Cardiac fibroblast (primary cell): Measurements from ENCODE around the gene FLT4.

Experiments
- DNase-seq, 2 donors: peaks; one replicate each; pipeline versions ENCODE4 v3.0.0 to v3.0.0-alpha.2; 2010; ENCODE audit warnings: low read depth in 2 of 2
- H3K4me3 ChIP-seq, 2 donors: replicated peaks in 1 of 2; 1 replicate in 1 of 2; 2 replicates in 1 of 2; pipeline ENCODE4 v1.5.1; 2011; ENCODE audit warnings: low read depth in 2 of 2, low read length in 2 of 2, mild to moderate bottlenecking in 2 of 2, moderate library complexity in 1 of 2
- TF ChIP-seq, protein P1 (sequence below): IDR thresholded peaks from one replicate; pipeline ENCODE4 v1.5.1; 2011; ENCODE audit warnings: low read depth, mild to moderate bottlenecking, low read length, inconsistent platforms

The FLT4 gene

DNA sequence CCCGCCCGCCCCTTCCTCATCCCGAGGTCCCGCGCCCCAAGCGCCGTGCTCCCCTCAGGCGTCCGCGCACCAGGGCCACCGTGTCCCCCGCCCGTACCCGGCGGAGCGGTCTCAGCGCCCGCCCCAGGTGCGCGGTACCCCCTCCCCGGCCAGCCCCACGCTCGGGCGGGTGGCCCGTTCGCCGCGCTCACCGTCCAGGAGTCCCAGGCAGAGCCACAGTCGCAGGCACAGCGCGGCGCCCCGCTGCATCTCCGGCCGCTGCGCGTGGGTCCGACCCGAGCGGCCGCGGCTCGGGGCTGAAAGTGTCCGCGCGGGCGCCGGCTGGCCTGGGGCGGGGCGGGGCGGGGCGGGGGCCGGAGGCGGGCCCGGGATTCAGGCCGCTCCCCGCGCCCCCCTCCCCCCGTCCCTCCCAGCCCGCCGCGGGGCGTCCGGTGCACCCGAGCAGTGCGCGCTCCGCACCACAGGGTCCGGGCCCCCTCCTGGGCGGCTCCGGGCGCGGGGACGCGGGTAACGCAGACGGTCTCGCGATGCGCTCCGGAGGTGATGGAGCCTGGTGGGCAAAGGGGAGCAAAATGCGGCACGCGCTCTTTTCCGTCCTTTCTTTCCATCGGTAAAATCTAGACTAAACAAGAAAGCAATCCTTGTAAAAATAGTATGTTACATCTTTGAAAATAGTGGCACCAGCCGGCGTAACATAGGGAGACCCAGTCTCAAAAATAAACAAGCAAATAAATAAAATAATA is at the start of gene FLT4:
Gene FLT4 (minus strand): TSS at position 304 of the 743 bp plus-strand sequence. CDS start 55 bp downstream, at position 249.
- TF ChIP-seq, protein P1, sequence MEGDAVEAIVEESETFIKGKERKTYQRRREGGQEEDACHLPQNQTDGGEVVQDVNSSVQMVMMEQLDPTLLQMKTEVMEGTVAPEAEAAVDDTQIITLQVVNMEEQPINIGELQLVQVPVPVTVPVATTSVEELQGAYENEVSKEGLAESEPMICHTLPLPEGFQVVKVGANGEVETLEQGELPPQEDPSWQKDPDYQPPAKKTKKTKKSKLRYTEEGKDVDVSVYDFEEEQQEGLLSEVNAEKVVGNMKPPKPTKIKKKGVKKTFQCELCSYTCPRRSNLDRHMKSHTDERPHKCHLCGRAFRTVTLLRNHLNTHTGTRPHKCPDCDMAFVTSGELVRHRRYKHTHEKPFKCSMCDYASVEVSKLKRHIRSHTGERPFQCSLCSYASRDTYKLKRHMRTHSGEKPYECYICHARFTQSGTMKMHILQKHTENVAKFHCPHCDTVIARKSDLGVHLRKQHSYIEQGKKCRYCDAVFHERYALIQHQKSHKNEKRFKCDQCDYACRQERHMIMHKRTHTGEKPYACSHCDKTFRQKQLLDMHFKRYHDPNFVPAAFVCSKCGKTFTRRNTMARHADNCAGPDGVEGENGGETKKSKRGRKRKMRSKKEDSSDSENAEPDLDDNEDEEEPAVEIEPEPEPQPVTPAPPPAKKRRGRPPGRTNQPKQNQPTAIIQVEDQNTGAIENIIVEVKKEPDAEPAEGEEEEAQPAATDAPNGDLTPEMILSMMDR, result no peak
- H3K4me3 ChIP-seq, result peak within 1 kb of the TSS; percentile 2 to 30
- no peak for DNase-seq

DNA sequence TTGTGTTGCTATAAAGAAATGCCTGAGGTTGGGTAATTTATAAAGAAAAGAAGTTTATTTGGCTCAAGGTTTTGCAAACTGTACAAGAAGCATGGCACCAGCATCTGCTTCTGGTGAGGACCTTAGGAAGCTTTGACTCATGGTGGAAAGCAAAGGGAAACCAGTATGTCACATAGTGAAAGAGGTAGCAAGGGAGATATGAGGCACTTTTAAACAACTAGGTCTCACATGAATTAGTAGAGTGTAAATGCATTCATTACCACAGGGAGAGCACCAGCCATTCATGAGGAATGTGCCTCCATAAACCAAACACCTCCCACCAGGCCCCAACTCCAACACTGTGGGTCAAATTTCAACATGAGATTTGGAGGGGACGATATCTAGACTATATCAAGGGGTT is 49.6 kb upstream of the FLT4 start:
- no peak for DNase-seq
- TF ChIP-seq, protein P1, result no peak
- H3K4me3 ChIP-seq, result no peak overlapping the region

DNA sequence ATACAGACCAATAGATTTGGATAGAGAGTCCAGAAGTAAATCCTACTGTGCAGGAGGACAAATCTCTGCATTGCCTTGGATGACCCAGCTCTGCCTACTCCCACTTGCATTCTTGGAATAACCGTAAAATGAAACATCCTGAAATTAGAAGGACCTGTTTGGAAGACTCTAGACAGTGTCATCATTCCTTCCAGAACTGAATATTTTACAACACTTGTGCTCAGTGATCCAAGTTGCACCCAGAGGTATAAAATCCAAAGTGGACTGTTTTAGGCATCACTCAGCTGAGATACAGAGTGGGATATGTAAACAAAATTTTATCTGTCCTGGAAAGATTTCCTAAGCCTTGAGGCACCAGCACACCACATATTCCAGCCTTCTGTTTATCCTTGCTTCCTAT is 46.7 kb upstream of the FLT4 start:
- no peak overlapping the region for H3K4me3 ChIP-seq
- TF ChIP-seq, protein P1, result no peak
- no peak for DNase-seq

DNA sequence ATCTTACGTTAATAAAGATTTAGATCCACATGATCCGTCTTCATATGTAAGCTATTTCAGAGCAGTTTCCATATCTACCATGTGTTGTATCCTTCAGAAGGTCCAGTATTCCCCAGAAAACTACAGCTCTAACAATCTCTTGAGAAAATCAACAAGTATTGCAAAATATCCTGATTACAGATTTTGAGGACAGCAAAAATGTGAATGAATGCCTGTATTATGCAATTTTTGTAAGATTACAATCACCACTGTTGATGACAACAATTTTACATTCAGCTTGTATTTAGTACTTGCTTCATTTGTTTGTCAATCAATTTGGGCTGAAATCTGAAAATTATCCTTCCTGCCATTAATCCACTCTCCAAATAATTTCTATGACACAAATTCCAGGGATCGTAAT is 43.0 kb upstream of the FLT4 start:
- TF ChIP-seq, protein P1, result no peak
- no peak overlapping the region for H3K4me3 ChIP-seq
- DNase-seq, result no peak

DNA sequence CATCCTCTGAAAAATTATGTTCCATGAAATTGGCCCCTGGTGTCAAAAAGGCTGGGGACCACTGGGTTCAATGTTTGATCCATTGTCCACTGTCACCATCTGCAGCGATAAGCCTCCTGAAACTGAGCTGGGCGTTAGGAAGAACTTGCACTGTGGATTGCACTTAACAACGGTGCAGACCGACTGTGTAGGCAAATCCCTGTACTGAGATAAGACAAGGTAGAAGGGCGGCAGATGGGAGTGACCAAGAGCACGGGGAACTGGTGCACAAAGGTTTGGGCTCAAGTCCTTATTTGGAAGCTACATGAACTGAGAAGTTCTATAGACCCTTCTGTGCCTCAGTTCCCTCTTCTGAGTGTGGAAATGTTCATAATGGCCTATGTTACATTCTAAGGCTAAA is 41.6 kb upstream of the FLT4 start:
- TF ChIP-seq, protein P1, result no peak
- H3K4me3 ChIP-seq, result no peak overlapping the region
- no peak for DNase-seq

DNA sequence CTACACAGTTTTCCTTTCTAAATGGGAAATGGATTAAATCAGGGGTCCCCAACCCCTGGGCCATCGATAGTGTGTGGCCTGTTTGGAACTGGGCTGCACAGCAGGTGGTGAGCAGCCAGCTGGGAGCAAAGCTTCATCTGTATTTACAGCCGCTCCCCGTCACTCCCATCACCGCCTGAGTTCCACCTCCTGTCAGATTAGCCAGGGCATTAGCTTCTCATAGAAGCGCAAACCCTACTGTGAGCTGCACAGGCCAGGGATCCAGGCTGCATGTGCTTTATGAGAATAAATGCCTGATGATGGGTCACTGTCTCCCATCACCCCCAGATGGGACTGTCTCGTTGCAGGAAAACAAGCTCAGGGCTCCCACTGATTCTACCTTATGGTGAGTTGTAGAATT is 41.2 kb upstream of the FLT4 start:
- TF ChIP-seq, protein P1, result no peak
- no peak overlapping the region for H3K4me3 ChIP-seq
- no peak for DNase-seq

DNA sequence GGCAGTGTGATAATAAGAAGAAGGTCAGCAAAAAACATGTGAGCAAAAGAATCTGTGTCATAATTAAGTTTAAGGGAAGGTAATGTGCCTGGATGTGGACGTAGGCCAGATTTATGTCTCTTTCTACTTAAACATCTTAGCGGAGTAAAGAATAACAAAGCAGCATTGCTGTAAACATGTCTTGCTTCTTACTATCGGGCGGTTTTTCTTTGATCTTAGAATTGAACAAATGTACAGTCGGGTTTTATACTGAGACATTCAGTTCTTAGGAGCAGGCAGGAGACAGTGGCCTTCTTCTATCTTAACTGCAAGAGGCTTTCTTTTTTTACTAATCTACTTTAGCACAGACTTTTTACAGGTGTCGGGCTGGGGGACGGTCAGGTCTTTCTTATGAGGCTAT is 40.4 kb upstream of the FLT4 start:
- TF ChIP-seq, protein P1, result no peak
- no peak for DNase-seq
- no peak overlapping the region for H3K4me3 ChIP-seq
